ENCODE results near the gene PRPF6.
"Not testable (repeated sequence)": the region's sequence is repeated elsewhere in the genome, so short reads cannot be mapped to it uniquely, and the experiment has no call there.

The PRPF6 gene

GRCh38 chr20:64006490-64006889 is 25.6 kb downstream of the PRPF6 start:
- no peak for DNase-seq (ENCODE audit: extremely low read depth, low read depth)
- no peak for TF ChIP-seq CTCF (IDR thresholded peaks at IDR 0.05; ENCODE audit: low read depth, low read length)

GRCh38 chr20:64006902-64007301 is 26.0 kb downstream of the PRPF6 start:
- no peak for TF ChIP-seq CTCF (IDR thresholded peaks at IDR 0.05; ENCODE audit: low read depth, low read length)
- no peak for DNase-seq (ENCODE audit: extremely low read depth, low read depth)

GRCh38 chr20:64009811-64010387 is 29.0 kb downstream of the PRPF6 start:
- TF ChIP-seq CTCF (IDR thresholded peaks at IDR 0.05; ENCODE audit: low read depth, low read length), result no peak
- DNase-seq (ENCODE audit: extremely low read depth, low read depth), result no peak

- no peak for TF ChIP-seq CTCF (IDR thresholded peaks at IDR 0.05; ENCODE audit: low read depth, low read length)
- peak; percentile 50 for DNase-seq (ENCODE audit: extremely low read depth, low read depth)
These were observed 29.8 kb downstream of the PRPF6 start for GRCh38 chr20:64010711-64011237.

GRCh38 chr20:64011366-64011779 is 30.4 kb downstream of the PRPF6 start:
- no peak for DNase-seq (ENCODE audit: extremely low read depth, low read depth)
- no peak for TF ChIP-seq CTCF (IDR thresholded peaks at IDR 0.05; ENCODE audit: low read depth, low read length)

GRCh38 chr20:64012385-64013154 is 31.6 kb downstream of the PRPF6 start:
- DNase-seq (ENCODE audit: extremely low read depth, low read depth), result not testable (repeated sequence)

GRCh38 chr20:64015635-64016034 is 34.7 kb downstream of the PRPF6 start:
- no peak for DNase-seq (ENCODE audit: extremely low read depth, low read depth)
- no peak for TF ChIP-seq CTCF (IDR thresholded peaks at IDR 0.05; ENCODE audit: low read depth, low read length)
